Common myeloid progenitor, CD34-positive (primary cell): ENCODE data around the gene ARPC5.

Experiments used
- CTCF ChIA-PET: fragments of 350-600 bp; sonication (Branson Sonifier 250); formaldehyde crosslinking; loops from one replicate; lab custom pipeline; 2021; ENCODE audit warnings: antibody characterized with exemption; lab: Charles Lee
- POLR2A ChIA-PET: fragments of 350-600 bp; sonication (Branson Sonifier 250); formaldehyde crosslinking; loops from one replicate; lab custom pipeline; 2021; ENCODE audit warnings: antibody characterized with exemption; lab: Charles Lee
- DNase-seq, 3 donors: peaks; one replicate each; pipeline versions ENCODE4 v3.0.0 to v3.0.0-alpha.2; 2013
- H3K27ac ChIP-seq, 2 experiments: 1 replicate in 1 of 2; 2 replicates in 1 of 2; pipeline ENCODE4 v1.7.0; 2013; ENCODE audit warnings: inconsistent platforms in 2 of 2, low read length in 2 of 2, mild to moderate bottlenecking in 2 of 2, low read depth in 1 of 2, moderate library complexity in 1 of 2; ENCODE audit not compliant: severe bottlenecking in 2 of 2, insufficient read depth in 1 of 2, poor library complexity in 1 of 2
- H3K27me3 ChIP-seq, 5 experiments: replicated peaks in 2 of 5; 1 replicate in 3 of 5; 2 replicates in 2 of 5; pipeline versions ENCODE4 v1.6.1 to v1.7.0; 2013; ENCODE audit warnings: low read length in 4 of 5, mild to moderate bottlenecking in 2 of 5, moderate library complexity in 2 of 5, inconsistent platforms in 1 of 5; ENCODE audit not compliant: insufficient read depth in 5 of 5, control insufficient read depth in 4 of 5
- H3K36me3 ChIP-seq, 4 experiments: 1 replicate in 2 of 4; 2 replicates in 2 of 4; pipeline versions ENCODE4 v1.6.1 to v1.7.0; 2013; ENCODE audit warnings: low read length in 3 of 4, control low read depth in 1 of 4, mild to moderate bottlenecking in 1 of 4; ENCODE audit not compliant: control insufficient read depth in 4 of 4, insufficient read depth in 4 of 4
- H3K4me1 ChIP-seq, 4 experiments: 1 replicate in 3 of 4; 2 replicates in 1 of 4; pipeline versions ENCODE4 v1.6.1 to v1.7.1; 2013; ENCODE audit warnings: low read length in 3 of 4, mild to moderate bottlenecking in 3 of 4, control low read depth in 1 of 4, inconsistent platforms in 1 of 4, moderate library complexity in 1 of 4; ENCODE audit not compliant: control insufficient read depth in 4 of 4, insufficient read depth in 4 of 4; ENCODE audit errors: control extremely low read depth in 1 of 4
- H3K4me3 ChIP-seq, 7 experiments: 1 replicate in 4 of 7; 2 replicates in 3 of 7; pipeline versions ENCODE4 v1.5.1 to v1.7.0; 2013; ENCODE audit warnings: mild to moderate bottlenecking in 7 of 7, low read length in 6 of 7, moderate library complexity in 6 of 7, inconsistent platforms in 2 of 7, low read depth in 2 of 7, control low read depth in 1 of 7; ENCODE audit not compliant: insufficient read depth in 4 of 7, control insufficient read depth in 1 of 7; ENCODE audit errors: extremely low read depth in 1 of 7
- H3K9me3 ChIP-seq, 5 experiments: 1 replicate in 4 of 5; 2 replicates in 1 of 5; pipeline versions ENCODE4 v1.6.1 to v1.7.1; 2013; ENCODE audit warnings: low read length in 4 of 5, mild to moderate bottlenecking in 2 of 5, inconsistent platforms in 1 of 5, low read depth in 1 of 5, moderate library complexity in 1 of 5; ENCODE audit not compliant: control insufficient read depth in 4 of 5, insufficient read depth in 2 of 5; ENCODE audit errors: control extremely low read depth in 1 of 5
- WGBS: methylation state at CpG from one replicate; pipeline ENCODE4 v1.1.5; 2013; ENCODE audit not compliant: insufficient coverage; 5-methylcytosine and 5-hydroxymethylcytosine counted together

The ARPC5 gene

GRCh38 chr1:183607322-183607980, 28.1 kb downstream of the ARPC5 start:
- Histone ChIP-seq H3K27me3 (no peaks in the 10 kb centered on the region), H3K27ac (no peak overlapping the region), H3K36me3 (no peaks in the 10 kb centered on the region), H3K4me1 (peaks cover 0 to 26% (median 3%) of the 10 kb centered on the region in 4 experiments), H3K9me3 (no peaks in the 10 kb centered on the region), H3K4me3 (no peak overlapping the region)
- ChIA-PET POLR2A (interaction anchor here (0.7 kb wide), 1 partner anchor 273 kb away, joined by 3 read pairs; no protein-coding TSS in a partner anchor), CTCF (interaction anchor here (1.2 kb wide), 1 partner anchor 308 kb away, joined by 4 read pairs; no protein-coding TSS in a partner anchor)
- 55% methylated on average over 2 of the region's 2 CpGs for WGBS
- DNase-seq = no peak

GRCh38 chr1:183605904-183606303, 29.7 kb downstream of the ARPC5 start:
- no peak for DNase-seq
- H3K9me3 ChIP-seq = no peaks in the 10 kb centered on the region
- peaks cover 0 to 26% (median 5%) of the 10 kb centered on the region in 4 experiments for H3K4me1 ChIP-seq
- ChIA-PET POLR2A (no interaction called here), CTCF (interaction anchor here (1.2 to 1.4 kb wide), 2 partner anchors 24 to 323 kb away, joined by 3 read pairs; no protein-coding TSS in a partner anchor)
- no peaks in the 10 kb centered on the region for H3K36me3 ChIP-seq
- no peak overlapping the region for H3K4me3 ChIP-seq
- 100% methylated on average over 2 of the region's 2 CpGs for WGBS
- no peak overlapping the region for H3K27ac ChIP-seq
- H3K27me3 ChIP-seq = no peaks in the 10 kb centered on the region

DNA sequence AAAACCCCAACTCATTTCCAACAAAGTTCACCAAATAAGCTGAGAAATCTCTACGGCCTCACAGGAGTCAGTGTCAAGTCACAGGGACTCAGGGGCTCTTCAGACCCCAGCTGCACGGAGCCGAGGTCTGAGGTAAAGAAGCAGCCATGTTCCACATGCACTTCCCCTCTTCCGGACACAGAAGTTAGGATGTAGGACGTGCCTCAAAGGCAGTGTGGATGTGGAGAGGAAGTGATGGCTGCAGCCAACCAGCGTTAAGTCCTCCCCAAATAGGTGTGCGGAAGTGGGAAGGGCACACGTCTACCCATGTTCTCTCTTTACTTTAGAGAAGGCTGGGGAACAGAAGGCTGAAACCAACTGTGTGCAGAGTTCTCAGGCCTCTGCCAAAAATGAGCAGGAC, 30.8 kb downstream of the ARPC5 start:
- Histone ChIP-seq H3K36me3 (no peaks in the 10 kb centered on the region), H3K9me3 (no peaks in the 10 kb centered on the region), H3K27me3 (no peaks in the 10 kb centered on the region), H3K4me3 (no peak overlapping the region), H3K27ac (no peak overlapping the region), H3K4me1 (peaks cover 0 to 30% (median 5%) of the 10 kb centered on the region in 4 experiments)
- 90% methylated on average over 7 of the region's 8 CpGs for WGBS
- ChIA-PET CTCF (interaction anchor here (1.5 kb wide), 1 partner anchor 24 kb away, joined by 5 read pairs; no protein-coding TSS in a partner anchor), POLR2A (no interaction called here)
- no peak for DNase-seq

DNA sequence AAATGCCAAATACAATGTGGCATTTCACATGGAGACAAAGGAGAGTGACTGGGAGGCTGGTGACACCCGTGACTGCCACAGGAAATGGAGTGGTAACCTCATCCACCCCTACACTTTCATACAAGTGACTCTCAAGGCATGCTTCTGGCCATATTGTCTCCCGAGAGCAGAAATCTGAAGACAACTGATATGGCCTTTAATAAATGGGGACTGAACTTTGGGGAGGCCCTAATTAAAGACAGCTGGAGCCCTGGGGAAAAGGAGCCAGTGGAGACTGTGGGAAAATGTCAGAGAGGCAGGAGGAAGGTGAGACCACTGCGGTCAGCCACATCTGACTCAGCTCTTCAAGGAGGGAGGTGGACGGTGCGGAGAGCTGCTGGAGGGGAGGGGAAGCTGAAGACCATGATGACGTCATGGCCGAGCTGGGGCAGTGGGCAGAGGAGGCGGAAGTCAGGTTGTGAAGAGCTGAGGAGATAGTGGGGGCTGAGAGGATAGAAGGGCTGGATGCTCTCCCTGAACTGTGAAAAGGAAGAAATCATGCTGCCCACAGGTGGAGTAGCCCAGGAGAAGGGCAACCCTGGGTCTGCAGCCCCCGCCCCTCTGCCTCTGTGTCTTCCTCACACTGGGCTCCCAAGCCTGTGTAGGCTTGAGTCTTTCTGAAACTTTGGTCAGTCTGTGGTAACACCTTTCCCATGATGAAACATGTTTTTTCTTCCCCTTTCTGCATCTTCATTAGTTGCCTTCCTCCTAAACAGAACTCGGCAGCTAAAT, 31.4 kb downstream of the ARPC5 start:
- WGBS = 96% methylated on average over 8 of the region's 10 CpGs
- H3K4me3 ChIP-seq = no peak overlapping the region
- H3K27me3 ChIP-seq = no peaks in the 10 kb centered on the region
- no peaks in the 10 kb centered on the region for H3K36me3 ChIP-seq
- no peak overlapping the region for H3K27ac ChIP-seq
- DNase-seq = peak in 2 of 3 donors; percentile 47 to 51
- no peaks in the 10 kb centered on the region for H3K9me3 ChIP-seq
- ChIA-PET POLR2A (no interaction called here), CTCF (interaction anchor here (0.9 to 1.5 kb wide), 2 partner anchors 24 to 81 kb away, joined by 3 to 5 read pairs; no protein-coding TSS in a partner anchor)
- H3K4me1 ChIP-seq = peaks cover 0 to 27% (median 5%) of the 10 kb centered on the region in 4 experiments

DNA sequence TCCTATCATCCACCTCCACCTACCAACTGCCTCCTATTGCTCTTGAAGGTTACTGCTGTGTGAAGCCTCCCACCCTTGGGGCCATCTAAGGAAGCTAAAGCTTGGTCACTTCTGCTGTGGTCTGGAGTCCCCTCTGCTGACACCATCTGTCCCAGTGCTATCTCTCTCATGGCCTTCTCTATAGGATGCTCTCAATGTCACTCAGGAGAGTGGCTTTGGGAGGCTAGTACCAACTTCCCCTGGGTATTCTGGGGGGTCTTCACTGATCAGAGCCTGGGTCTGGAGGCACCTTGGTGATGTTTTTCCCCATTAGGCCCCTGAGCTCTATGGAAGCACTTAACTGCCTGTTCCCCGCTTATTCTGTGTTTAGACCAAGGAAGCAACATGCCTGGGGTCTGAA, 33.1 kb downstream of the ARPC5 start:
- ChIA-PET POLR2A (no interaction called here), CTCF (interaction anchor here (1.1 kb wide), 1 partner anchor 63 kb away, joined by 3 read pairs; no protein-coding TSS in a partner anchor)
- 100% methylated on average over 1 of the region's 1 CpG for WGBS
- no peak for DNase-seq
- Histone ChIP-seq H3K27me3 (no peaks in the 10 kb centered on the region), H3K27ac (no peak overlapping the region), H3K9me3 (no peaks in the 10 kb centered on the region), H3K4me3 (no peak overlapping the region), H3K36me3 (no peaks in the 10 kb centered on the region), H3K4me1 (peaks cover 0 to 24% (median 5%) of the 10 kb centered on the region in 4 experiments)

DNA sequence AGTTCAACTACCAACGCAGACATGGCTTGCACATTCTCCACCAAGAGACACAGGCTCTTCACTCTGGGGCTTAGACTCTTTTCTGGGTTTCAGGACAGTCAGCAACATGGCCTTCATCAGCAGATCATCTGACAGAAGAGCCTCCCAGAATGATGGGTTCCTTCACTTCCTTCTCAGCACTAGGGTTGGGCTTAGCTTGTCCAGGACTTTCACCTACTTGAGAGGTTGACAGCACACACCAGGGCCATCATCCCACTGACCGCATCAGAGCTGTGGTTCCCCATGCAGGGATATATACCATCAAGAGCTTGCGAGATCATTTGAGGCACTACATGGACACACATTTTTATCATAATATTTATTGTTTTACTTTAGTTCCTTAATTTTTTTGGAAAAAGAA, 34.9 kb downstream of the ARPC5 start:
- no peaks in the 10 kb centered on the region for H3K36me3 ChIP-seq
- H3K4me1 ChIP-seq = peaks cover 0 to 21% (median 5%) of the 10 kb centered on the region in 4 experiments
- H3K27me3 ChIP-seq = no peaks in the 10 kb centered on the region
- 100% methylated on average over 1 of the region's 3 CpGs for WGBS
- ChIA-PET POLR2A (no interaction called here), CTCF (interaction anchor here (1.6 kb wide), 1 partner anchor 9 kb away, joined by 4 read pairs; no protein-coding TSS in a partner anchor)
- no peak for DNase-seq
- no peaks in the 10 kb centered on the region for H3K9me3 ChIP-seq
- H3K4me3 ChIP-seq = no peak overlapping the region
- no peak overlapping the region for H3K27ac ChIP-seq
